GM12865 (cell line): ENCODE measurements around the gene KMT2B.

Source experiments
- DNase-seq: peaks from one replicate; pipeline ENCODE4 v3.0.0; 2010; ENCODE audit warnings: low read depth
- H3K4me3 ChIP-seq: 2 replicates; pipeline ENCODE4 v1.5.1; 2011; ENCODE audit warnings: mild to moderate bottlenecking, low read depth, low read length, control low read depth
- TF ChIP-seq, protein P1 (sequence below): IDR thresholded peaks from 2 replicates; pipeline ENCODE4 v1.5.1; 2011; ENCODE audit warnings: low read length, control low read depth, low read depth, inconsistent platforms; ENCODE audit not compliant: insufficient read depth; ENCODE audit errors: missing control alignments

The KMT2B gene

DNA sequence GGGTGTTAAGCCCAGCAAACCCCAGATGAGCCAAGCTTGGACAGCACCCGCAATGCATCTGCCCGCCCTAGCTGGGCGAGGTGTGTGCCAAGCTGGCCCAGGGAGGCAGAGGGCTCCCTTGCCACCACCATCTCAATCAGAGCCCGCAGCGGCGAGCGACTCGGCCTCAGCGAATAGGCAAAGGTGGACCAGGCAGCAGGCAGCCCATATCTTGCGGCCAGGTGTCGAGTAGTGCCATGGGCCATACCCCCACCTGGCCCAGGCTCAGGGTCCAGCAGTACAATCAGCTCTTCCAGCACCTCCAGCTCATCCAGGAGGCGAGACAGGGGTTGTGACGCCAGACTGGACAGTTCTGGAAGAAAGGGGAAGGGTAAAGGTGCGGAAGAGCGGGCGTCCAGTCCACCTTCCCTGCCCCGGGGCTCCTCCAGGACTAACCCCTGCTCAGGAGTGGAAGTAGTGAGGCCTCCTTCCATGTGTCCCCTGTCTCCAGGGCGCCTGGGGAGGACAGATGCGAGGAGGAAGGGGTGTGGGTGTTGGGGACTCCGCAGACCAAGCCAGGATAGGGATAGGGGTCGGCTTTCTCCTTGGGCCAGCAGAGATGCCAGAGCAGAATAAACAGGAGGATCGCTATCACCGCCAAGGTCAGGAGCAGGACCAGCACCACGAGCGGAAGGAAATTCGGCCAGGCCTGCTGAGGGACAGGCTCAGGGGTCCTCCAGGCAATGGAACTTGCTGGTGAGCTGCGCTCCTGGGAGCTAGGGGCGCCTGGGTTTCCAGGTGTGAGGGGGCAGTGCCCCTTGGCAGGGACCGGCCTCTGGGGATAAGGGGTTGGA lies 21.7 kb downstream of the KMT2B start:
- peak overlapping the region; percentile 58 for H3K4me3 ChIP-seq
- DNase-seq: no peak
- TF ChIP-seq, protein P1, sequence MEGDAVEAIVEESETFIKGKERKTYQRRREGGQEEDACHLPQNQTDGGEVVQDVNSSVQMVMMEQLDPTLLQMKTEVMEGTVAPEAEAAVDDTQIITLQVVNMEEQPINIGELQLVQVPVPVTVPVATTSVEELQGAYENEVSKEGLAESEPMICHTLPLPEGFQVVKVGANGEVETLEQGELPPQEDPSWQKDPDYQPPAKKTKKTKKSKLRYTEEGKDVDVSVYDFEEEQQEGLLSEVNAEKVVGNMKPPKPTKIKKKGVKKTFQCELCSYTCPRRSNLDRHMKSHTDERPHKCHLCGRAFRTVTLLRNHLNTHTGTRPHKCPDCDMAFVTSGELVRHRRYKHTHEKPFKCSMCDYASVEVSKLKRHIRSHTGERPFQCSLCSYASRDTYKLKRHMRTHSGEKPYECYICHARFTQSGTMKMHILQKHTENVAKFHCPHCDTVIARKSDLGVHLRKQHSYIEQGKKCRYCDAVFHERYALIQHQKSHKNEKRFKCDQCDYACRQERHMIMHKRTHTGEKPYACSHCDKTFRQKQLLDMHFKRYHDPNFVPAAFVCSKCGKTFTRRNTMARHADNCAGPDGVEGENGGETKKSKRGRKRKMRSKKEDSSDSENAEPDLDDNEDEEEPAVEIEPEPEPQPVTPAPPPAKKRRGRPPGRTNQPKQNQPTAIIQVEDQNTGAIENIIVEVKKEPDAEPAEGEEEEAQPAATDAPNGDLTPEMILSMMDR: no peak

DNA sequence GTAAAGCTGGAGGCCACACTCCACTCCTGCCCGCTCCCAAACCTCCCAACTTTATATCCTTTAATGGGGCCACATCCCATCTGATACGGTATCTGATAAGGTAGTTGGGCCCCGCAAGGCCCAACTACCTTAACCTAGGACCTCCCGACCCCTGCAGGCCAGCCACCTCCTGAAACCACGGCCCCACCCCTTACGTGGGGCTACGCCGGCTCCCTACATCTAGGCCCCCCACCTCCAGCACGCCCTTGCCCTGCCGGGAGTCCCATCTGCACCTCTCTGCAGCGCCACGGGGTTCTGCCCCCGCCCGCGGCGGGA lies 22.3 kb downstream of the KMT2B start:
- TF ChIP-seq, protein P1: no peak
- no peak for DNase-seq
- peak overlapping the region; percentile 58 for H3K4me3 ChIP-seq

DNA sequence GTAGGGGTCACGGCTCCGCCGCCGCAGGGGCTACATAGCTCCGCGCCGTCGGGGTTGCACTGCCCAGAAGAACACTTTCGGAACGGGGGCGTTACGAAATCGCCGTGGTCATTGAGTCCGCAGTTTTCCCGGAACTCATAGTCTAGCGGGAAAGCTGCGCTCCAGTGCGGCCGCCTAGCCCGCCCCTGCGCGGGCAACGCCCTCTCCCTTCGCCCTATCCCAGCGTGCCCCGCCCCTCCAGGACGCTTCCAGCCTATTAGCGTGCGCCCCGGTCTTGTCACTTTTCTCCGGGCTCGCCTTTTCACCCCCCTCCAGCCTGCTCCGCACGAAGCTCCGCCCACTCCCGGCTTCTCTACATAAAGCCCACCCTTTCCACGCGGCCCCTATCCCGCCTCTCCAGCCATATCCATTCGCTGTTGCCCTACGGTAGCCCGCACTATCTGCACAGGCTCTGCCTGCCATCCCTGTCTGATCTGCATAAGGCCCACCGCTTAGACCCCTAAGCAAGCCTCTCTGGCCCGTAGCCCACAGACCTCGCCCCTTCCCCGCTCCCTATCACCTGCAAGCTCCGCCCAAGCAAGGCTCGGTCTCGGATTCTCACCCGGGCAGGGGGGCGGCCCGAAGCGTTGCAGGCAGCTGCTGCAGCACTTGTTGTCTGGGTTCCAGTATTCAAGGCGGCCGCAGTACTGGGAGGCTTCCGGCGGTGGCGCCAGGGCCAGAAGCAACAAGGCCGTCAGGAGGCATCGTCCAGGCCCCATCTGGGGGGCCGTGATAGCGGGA lies 22.8 kb downstream of the KMT2B start:
- peak overlapping the region; percentile 58 for H3K4me3 ChIP-seq
- DNase-seq: peak; percentile 97
- TF ChIP-seq, protein P1: no peak

DNA sequence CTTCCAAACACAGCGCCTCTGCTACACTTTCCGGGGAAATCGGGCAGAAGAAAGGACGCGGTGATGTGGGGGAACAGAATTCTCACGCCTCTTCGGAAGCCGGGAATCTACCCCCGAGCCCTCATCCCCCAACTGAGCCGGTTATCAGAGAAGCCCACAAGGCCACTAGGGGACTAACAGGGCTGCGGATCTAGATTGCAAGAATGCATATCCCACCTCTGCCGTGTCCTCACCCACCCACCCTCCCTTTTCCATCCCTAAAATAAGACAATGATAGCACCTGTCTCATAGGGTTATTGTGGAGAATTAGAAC lies 23.4 kb downstream of the KMT2B start:
- DNase-seq: no peak
- peak overlapping the region; percentile 58 for H3K4me3 ChIP-seq
- TF ChIP-seq, protein P1: no peak

DNA sequence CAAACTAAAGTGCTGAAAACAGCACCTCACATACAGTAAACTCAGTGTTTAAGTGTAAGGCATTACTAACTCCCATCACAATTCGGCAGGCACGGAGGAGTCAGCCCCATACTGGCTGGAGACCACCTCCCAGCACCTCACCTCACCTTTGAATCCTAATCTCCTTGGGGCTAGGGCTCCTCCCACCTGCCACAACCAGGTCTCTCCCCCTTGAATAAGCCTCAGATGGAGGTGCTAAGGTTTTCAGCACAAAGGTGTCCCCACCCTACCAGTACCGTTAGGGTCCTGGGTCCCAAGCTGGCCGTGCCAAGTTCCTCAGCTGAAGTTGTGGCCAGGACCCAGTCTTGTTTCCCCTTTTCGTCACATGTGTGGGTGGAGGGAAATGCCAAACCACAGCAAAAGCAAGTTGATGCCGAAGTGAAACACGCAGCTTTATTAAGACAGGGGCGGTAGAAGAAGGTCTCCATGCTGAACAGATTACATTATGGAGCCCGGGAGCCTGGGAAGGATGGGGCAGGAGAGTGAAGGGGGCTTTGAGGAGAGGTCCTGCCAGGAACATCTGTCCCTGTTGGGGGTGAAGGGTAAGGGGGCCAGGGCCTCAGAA lies 24.4 kb downstream of the KMT2B start, which contains the start of gene IGFLR1:
TSS of gene IGFLR1 (minus strand) at position 332 of the 604 bp plus-strand sequence. CDS start 1,272 bp downstream, outside the sequence.
- TF ChIP-seq, protein P1: no peak
- peak within 1 kb of the TSS; percentile 58 for H3K4me3 ChIP-seq
- DNase-seq: peak; percentile 89

DNA sequence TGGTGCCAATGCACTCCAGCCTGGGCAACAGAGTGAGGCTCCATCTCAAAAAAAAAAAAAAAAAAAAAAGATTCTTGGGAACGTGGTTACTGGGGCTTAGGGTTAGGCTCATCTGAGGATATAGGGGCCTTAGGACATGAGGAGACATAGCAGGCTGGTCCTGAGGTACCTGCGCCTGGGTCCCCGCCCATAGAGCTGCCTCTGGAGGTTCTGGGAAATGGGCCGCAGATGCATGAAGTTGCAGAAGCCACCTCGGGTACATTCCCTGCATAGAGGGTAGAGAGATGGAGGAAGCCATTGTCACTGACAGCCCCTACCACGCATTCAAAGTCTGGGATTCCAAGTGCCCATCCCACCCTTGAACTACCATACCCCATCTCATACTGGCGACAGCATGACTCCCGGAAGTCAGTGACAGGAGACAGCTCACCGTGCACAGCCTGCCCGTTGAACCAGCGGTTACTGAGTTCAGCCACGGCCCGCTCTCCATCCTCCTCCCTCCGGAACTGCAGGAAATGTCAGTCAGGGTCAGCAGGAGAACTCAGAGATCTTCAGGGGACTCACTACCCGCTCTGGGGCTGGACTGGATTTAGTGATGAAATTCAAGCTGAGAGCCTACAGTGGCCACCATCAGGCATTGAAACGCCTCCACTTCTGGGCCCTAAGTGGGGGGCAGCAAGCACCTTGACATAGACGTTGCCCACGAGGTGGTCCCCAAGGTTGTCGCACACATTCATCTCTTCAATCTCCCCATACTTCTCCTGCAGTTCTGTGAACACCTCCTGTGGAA lies 26.0 kb downstream of the KMT2B start:
- H3K4me3 ChIP-seq: peak overlapping the region; percentile 90
- no peak for DNase-seq
- TF ChIP-seq, protein P1: no peak
